ENCODE data around the gene LTBP1. TPM values are rescaled to one million over a fixed set of nuclear protein-coding genes. Genes with fewer than 3 reads are reported as not detected.

Gene LTBP1
- total RNA-seq, 1 experiment from 2014 or later, result 28.5 TPM

DNA sequence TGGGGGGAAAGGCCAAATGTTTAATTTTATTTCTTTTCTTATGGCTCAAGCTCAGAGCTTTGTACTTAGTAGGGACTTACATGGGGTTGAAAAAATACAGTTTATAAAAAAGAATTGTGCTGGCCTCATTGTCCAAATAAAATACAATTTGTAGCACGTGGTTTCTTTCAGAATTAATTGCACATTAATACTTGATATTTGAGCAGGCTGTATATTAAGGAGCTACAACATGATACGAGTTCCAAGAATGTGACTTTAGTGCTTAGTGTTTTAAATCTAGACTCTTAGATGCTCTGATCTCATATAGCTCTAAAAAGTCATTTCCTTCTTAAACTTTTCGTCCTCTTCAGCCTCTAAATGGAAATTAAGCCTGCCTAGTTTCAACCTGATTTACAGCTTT lies 483.3 kb downstream of the LTBP1 start:
- no peak for DNase-seq
- Histone ChIP-seq H4K8ac (replicated peaks; ENCODE audit: insufficient read length, low read depth, low read length) (no peak overlapping the region), H3K27me3 (ENCODE audit: insufficient read depth, low read length) (no peaks in the 10 kb centered on the region), H2AFZ (ENCODE audit: low read length) (no peak overlapping the region), H3K4ac (ENCODE audit: low read depth, low read length) (no peak overlapping the region), H2BK120ac (ENCODE audit: low read depth, low read length, poor library complexity, severe bottlenecking) (no peak overlapping the region), H3K79me2 (ENCODE audit: insufficient read depth, low read length) (no peaks in the 10 kb centered on the region), H3K9ac (ENCODE audit: extremely low read depth, insufficient read length, low read length) (no peak overlapping the region), H3K9me3 (ENCODE audit: control insufficient read depth, low read depth, low read length) (no peaks in the 10 kb centered on the region), H4K5ac (ENCODE audit: insufficient read length, low read depth, low read length) (no peak overlapping the region), H4K91ac (ENCODE audit: insufficient read length, low read depth, low read length) (no peak overlapping the region), H3T11ph (ENCODE audit: low read length) (no peak overlapping the region), H3K27ac (ENCODE audit: insufficient read length, low read depth, low read length) (no peak overlapping the region), H2BK20ac (ENCODE audit: low read depth, low read length, poor library complexity, severe bottlenecking) (no peak overlapping the region), H2BK15ac (ENCODE audit: low read depth, low read length) (no peak overlapping the region), H3K23ac (ENCODE audit: insufficient read length, low read depth, low read length) (no peak overlapping the region), H3K14ac (ENCODE audit: insufficient read depth, low read length) (no peak overlapping the region), H3K56ac (ENCODE audit: insufficient read length, low read depth, low read length) (no peak overlapping the region), H3K4me2 (ENCODE audit: insufficient read depth, insufficient read length, low read length) (no peak overlapping the region), H2AK5ac (ENCODE audit: insufficient read length, low read length) (no peak overlapping the region), H2BK5ac (ENCODE audit: insufficient read length, low read length) (no peak overlapping the region), H3K18ac (ENCODE audit: insufficient read length, low read depth, low read length) (no peak overlapping the region), H4K20me1 (ENCODE audit: control insufficient read depth, insufficient read depth, insufficient read length) (no peaks in the 10 kb centered on the region), H3K4me1 (ENCODE audit: insufficient read depth, low read length) (no peaks in the 10 kb centered on the region), H2BK12ac (ENCODE audit: insufficient read length, low read depth, low read length) (no peak overlapping the region), H3K79me1 (ENCODE audit: insufficient read depth, low read depth, low read length, poor library complexity, severe bottlenecking) (no peaks in the 10 kb centered on the region), H3K23me2 (ENCODE audit: insufficient read length, low read depth, low read length, poor library complexity, severe bottlenecking) (no peaks in the 10 kb centered on the region)
- H3K27me3 Mint-ChIP-seq (ENCODE audit: low read depth), result no peaks in the 10 kb centered on the region
- TF ChIP-seq, protein P1, sequence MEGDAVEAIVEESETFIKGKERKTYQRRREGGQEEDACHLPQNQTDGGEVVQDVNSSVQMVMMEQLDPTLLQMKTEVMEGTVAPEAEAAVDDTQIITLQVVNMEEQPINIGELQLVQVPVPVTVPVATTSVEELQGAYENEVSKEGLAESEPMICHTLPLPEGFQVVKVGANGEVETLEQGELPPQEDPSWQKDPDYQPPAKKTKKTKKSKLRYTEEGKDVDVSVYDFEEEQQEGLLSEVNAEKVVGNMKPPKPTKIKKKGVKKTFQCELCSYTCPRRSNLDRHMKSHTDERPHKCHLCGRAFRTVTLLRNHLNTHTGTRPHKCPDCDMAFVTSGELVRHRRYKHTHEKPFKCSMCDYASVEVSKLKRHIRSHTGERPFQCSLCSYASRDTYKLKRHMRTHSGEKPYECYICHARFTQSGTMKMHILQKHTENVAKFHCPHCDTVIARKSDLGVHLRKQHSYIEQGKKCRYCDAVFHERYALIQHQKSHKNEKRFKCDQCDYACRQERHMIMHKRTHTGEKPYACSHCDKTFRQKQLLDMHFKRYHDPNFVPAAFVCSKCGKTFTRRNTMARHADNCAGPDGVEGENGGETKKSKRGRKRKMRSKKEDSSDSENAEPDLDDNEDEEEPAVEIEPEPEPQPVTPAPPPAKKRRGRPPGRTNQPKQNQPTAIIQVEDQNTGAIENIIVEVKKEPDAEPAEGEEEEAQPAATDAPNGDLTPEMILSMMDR (conservative IDR thresholded peaks at IDR 0.05), result no peak
- H3K27ac Mint-ChIP-seq, result no peak overlapping the region
- no peaks in the 10 kb centered on the region for H3K4me1 Mint-ChIP-seq
- no CpG with 5 or more reads among the region's 3 CpGs for WGBS (ENCODE audit: extremely low coverage, insufficient read length, low lambda C conversion rate)
- H3K36me3 Mint-ChIP-seq (ENCODE audit: insufficient read depth in 1 of 3, low read depth in 3 of 3), result peaks cover 0 to 9% (median 0%) of the 10 kb centered on the region in 3 experiments; a peak in 3 of 7 replicates
- H3K9me3 Mint-ChIP-seq, result peaks cover 3 to 8% of the 10 kb centered on the region in 2 experiments; a peak in 3 of 5 replicates
- H3K4me3 Mint-ChIP-seq, result no peak overlapping the region
